IgD-negative memory B cell (primary cell): ENCODE measurements around the gene NBR1. TPM values are rescaled to one million over a fixed set of nuclear protein-coding genes. Genes with fewer than 3 reads are reported as not detected.
"Not testable (repeated sequence)": the region's sequence is repeated elsewhere in the genome, so short reads cannot be mapped to it uniquely, and the experiment has no call there.

Source experiments
- H3K27ac Mint-ChIP-seq, 3 donors: one replicate each; pipeline ENCODE4 v1.8.0; 2020 to 2022; ENCODE audit warnings: mild to moderate bottlenecking in 3 of 3, mixed read lengths in 3 of 3, moderate library complexity in 1 of 3
- H3K27me3 Mint-ChIP-seq: one replicate; pipeline ENCODE4 v1.8.0; 2021; ENCODE audit warnings: mixed read lengths
- H3K36me3 Mint-ChIP-seq: one replicate; pipeline ENCODE4 v1.8.0; 2020; ENCODE audit warnings: mild to moderate bottlenecking, mixed read lengths
- H3K4me1 Mint-ChIP-seq, 3 donors: one replicate each; pipeline ENCODE4 v1.8.0; 2020 to 2022; ENCODE audit warnings: mixed read lengths in 3 of 3, mild to moderate bottlenecking in 1 of 3
- H3K4me3 Mint-ChIP-seq, 4 donors: one replicate each; pipeline ENCODE4 v1.8.0; 2020 to 2022; ENCODE audit warnings: mild to moderate bottlenecking in 4 of 4, mixed read lengths in 4 of 4, moderate library complexity in 3 of 4
- H3K9me3 Mint-ChIP-seq, 3 donors: one replicate each; pipeline ENCODE4 v1.8.0; 2020 to 2021; ENCODE audit warnings: mixed read lengths in 3 of 3, mild to moderate bottlenecking in 1 of 3
- polyA plus RNA-seq: library from polyadenylated mRNA; unstranded; fragments of 300-500 nt; fragmentation: Illumina TruSeq; gene quantifications from one replicate; pipeline ENCODE4 v1.2.3, GENCODE V29; 2021

The NBR1 gene, protein sequence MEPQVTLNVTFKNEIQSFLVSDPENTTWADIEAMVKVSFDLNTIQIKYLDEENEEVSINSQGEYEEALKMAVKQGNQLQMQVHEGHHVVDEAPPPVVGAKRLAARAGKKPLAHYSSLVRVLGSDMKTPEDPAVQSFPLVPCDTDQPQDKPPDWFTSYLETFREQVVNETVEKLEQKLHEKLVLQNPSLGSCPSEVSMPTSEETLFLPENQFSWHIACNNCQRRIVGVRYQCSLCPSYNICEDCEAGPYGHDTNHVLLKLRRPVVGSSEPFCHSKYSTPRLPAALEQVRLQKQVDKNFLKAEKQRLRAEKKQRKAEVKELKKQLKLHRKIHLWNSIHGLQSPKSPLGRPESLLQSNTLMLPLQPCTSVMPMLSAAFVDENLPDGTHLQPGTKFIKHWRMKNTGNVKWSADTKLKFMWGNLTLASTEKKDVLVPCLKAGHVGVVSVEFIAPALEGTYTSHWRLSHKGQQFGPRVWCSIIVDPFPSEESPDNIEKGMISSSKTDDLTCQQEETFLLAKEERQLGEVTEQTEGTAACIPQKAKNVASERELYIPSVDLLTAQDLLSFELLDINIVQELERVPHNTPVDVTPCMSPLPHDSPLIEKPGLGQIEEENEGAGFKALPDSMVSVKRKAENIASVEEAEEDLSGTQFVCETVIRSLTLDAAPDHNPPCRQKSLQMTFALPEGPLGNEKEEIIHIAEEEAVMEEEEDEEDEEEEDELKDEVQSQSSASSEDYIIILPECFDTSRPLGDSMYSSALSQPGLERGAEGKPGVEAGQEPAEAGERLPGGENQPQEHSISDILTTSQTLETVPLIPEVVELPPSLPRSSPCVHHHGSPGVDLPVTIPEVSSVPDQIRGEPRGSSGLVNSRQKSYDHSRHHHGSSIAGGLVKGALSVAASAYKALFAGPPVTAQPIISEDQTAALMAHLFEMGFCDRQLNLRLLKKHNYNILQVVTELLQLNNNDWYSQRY
- 45.1 TPM for polyA plus RNA-seq

DNA sequence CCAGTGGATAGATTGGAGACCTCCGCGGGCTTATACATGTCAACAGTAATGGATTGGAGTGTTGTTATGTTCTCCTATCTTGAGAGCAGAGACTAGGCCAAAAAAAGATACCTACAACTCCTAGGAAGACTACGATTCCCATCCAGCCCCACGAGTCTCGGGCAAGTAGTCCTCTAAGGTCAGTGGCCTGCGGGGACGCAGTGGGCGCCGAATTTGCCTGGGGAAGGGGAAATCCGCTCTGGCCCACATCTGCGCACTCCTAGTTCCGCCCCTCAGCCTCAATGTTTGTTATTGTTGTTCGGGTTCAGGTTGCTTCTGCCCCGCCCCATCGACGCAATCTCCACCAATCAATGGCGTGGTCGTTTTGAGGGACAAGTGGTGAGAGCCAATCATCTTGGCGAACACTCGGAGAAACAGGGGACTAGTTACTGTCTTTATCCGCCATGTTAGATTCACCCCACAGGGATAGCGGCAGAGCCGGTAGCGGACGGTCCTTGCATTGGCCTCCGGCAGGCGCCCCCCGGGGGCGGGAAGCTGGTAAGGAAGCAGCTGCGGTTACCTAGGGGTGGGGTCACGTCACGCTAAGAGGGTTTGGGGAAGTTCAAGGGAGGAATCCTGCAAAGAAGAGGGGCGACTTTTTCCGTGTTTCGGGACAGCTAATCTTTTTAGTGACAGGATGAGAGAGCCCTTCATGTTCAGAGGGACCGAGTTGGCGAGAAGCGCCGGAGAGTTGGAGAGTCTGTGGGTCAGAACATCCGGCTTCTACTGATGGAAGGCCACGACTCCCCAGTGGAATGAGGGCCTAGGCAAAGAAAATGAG, at the start of gene NBR1:
Gene NBR1, plus strand, starts transcription at position 449 of the 820 bp plus-strand sequence. CDS start 4,586 bp downstream, outside the sequence.
- no peak within 1 kb of the TSS for H3K27ac Mint-ChIP-seq
- no peaks in the 10 kb centered on the region for H3K9me3 Mint-ChIP-seq
- H3K27me3 Mint-ChIP-seq: no peaks in the 10 kb centered on the region
- no peak within 1 kb of the TSS for H3K4me3 Mint-ChIP-seq
- H3K4me1 Mint-ChIP-seq: peaks cover 14 to 26% (median 15%) of the 10 kb centered on the region in 3 donors
- no peaks in the 10 kb centered on the region for H3K36me3 Mint-ChIP-seq

GRCh38 chr17:43125133-43125966, 45.7 kb upstream of the NBR1 start, which contains the start of gene BRCA1:
BRCA1 (minus strand) TSS chr17:43125364; CDS start chr17:43124096, 1,268 bp downstream.
- H3K4me3 Mint-ChIP-seq: peak within 1 kb of the TSS; percentile 89 to 99 (median 99)
- H3K27me3 Mint-ChIP-seq: no peaks in the 10 kb centered on the region
- no peaks in the 10 kb centered on the region for H3K9me3 Mint-ChIP-seq
- H3K4me1 Mint-ChIP-seq: peaks cover 13 to 26% (median 16%) of the 10 kb centered on the region in 3 donors
- H3K27ac Mint-ChIP-seq: peak within 1 kb of the TSS; percentile 81 to 98 (median 98)
- peaks cover 1% of the 10 kb centered on the region for H3K36me3 Mint-ChIP-seq

DNA sequence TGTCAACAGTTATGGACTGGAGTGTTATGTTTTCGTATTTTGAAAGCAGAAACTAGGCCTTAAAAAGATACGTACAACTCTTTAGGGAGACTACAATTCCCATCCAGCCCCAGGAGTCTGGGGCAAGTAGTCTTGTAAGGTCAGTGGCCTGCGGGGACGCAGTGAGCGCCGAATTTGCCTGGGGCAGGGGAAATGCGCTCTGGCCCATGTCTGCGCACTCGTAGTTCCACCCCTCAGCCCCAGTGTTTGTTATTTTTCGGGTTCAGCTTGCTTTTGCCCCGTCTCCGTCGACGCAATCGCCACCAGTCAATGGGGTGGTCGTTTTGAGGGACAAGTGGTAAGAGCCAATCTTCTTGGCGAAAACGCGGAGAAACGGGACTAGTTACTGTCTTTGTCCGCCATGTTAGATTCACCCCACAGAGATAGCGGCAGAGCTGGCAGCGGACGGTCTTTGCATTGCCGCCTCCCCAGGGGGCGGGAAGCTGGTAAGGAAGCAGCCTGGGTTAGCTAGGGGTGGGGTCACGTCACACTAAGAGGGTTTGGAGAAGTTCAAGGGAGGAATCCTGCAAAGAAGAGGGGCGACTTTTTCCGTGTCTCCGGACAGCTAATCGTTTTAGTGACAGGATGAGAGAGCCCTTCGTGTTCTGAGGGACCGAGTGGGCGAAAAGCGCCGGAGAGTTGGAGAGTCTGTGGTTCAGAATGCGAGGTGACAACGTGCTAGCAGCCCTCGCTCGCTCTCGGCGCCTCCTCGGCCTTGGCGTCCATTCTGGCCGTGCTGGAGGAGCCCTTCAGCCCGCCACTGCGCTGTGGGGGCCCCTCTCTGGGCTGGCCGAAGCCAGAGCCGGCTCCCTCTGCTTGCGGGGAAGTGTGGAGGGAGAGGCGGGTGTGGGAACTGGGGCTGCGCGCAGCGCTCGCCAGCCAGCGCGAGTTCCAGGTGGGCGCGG, 44.8 kb upstream of the NBR1 start:
- peak overlapping the region; percentile 89 to 99 (median 99) for H3K4me3 Mint-ChIP-seq
- peaks cover 1% of the 10 kb centered on the region for H3K36me3 Mint-ChIP-seq
- no peaks in the 10 kb centered on the region for H3K27me3 Mint-ChIP-seq
- no peaks in the 10 kb centered on the region for H3K9me3 Mint-ChIP-seq
- peak overlapping the region; percentile 0 to 98 (median 98) for H3K27ac Mint-ChIP-seq
- peaks cover 16 to 30% (median 22%) of the 10 kb centered on the region in 3 donors for H3K4me1 Mint-ChIP-seq

- Mint-ChIP-seq H3K4me3 (peak overlapping the region in 3 of 4 donors; percentile 55 to 83 (median 65)), H3K27ac (no peak overlapping the region), H3K27me3 (no peaks in the 10 kb centered on the region), H3K4me1 (peaks cover 16 to 30% (median 22%) of the 10 kb centered on the region in 3 donors), H3K36me3 (peaks cover 1% of the 10 kb centered on the region), H3K9me3 (no peaks in the 10 kb centered on the region)
Measured at GRCh38 chr17:43126911-43127290, 44.1 kb upstream of the NBR1 start.

- H3K4me1 Mint-ChIP-seq: peaks cover 16 to 30% (median 22%) of the 10 kb centered on the region in 3 donors
- not testable (repeated sequence) for H3K27me3 Mint-ChIP-seq, H3K36me3 Mint-ChIP-seq, H3K9me3 Mint-ChIP-seq, H3K27ac Mint-ChIP-seq
- peak overlapping the region; percentile 13 to 83 (median 60) for H3K4me3 Mint-ChIP-seq
Measured at GRCh38 chr17:43127333-43127876, 43.6 kb upstream of the NBR1 start.

- Mint-ChIP-seq H3K27me3 (no peaks in the 10 kb centered on the region), H3K9me3 (no peaks in the 10 kb centered on the region), H3K4me3 (no peak overlapping the region), H3K27ac (peak overlapping the region in 1 of 3 donors; percentile 58), H3K4me1 (peaks cover 17 to 28% (median 17%) of the 10 kb centered on the region in 3 donors), H3K36me3 (peaks cover 1% of the 10 kb centered on the region)
Measured at GRCh38 chr17:43129671-43130010, 41.4 kb upstream of the NBR1 start.

DNA sequence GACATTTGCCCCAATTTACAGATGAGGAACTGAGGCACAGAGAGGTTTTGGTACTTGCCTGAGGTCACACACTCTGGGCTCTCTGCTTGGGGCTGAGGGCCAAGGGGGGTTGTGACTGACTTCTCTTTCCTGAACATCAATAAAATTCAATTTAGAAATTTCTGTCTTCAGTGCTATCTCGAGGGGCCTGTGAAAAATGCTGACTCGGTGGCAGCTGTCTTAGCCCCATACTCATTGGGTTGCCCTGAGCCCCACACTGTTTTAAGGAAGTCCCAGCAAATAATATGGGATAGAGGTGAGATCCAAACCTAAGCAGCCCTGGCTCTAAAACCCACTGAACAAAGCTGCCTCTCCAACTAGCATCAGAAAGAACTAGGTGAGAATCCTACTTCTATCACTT, 38.9 kb upstream of the NBR1 start:
- Mint-ChIP-seq H3K4me3 (no peak overlapping the region), H3K4me1 (peaks cover 17 to 22% (median 18%) of the 10 kb centered on the region in 3 donors), H3K9me3 (no peaks in the 10 kb centered on the region), H3K36me3 (peaks cover 1% of the 10 kb centered on the region), H3K27me3 (no peaks in the 10 kb centered on the region), H3K27ac (no peak overlapping the region)

GRCh38 chr17:43133439-43133838, 37.6 kb upstream of the NBR1 start:
- not testable (repeated sequence) for H3K27me3 Mint-ChIP-seq, H3K9me3 Mint-ChIP-seq, H3K36me3 Mint-ChIP-seq, H3K4me3 Mint-ChIP-seq
- Mint-ChIP-seq H3K4me1 (peaks cover 13 to 14% (median 14%) of the 10 kb centered on the region in 3 donors), H3K27ac (peak overlapping the region in 1 of 3 donors; percentile 71)

GRCh38 chr17:43134774-43135453, 36.1 kb upstream of the NBR1 start:
- Mint-ChIP-seq H3K36me3 (no peaks in the 10 kb centered on the region), H3K27ac (peak overlapping the region in 1 of 3 donors; percentile 53)

DNA sequence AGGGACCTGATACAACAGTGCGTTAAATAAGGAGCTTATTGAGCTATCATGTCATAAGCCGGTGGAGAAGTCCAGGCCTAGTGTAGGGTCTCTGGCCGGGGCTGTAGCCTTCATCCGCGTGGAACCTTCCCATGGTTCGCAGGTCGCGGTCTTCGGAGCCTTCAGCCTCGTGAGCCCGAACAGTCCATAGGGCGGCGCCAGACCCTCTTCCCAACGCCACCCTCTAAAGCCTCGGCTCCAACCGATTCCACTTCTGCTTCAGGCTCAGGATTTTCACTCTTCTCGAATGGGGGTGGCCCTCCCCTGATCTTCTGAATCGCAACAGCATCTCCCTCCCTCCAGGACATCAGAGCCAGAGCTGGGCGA, 35.6 kb upstream of the NBR1 start:
- Mint-ChIP-seq H3K27ac (peak overlapping the region in 1 of 3 donors; percentile 53), H3K9me3 (no peaks in the 10 kb centered on the region), H3K36me3 (no peaks in the 10 kb centered on the region), H3K4me3 (no peak overlapping the region), H3K27me3 (no peaks in the 10 kb centered on the region), H3K4me1 (peaks cover 13 to 16% (median 16%) of the 10 kb centered on the region in 3 donors)

More at GRCh38 chr17:43134774-43135453, 36.1 kb upstream of the NBR1 start:
- Mint-ChIP-seq H3K4me3 (no peak overlapping the region), H3K4me1 (peaks cover 13 to 16% (median 14%) of the 10 kb centered on the region in 3 donors), H3K9me3 (no peaks in the 10 kb centered on the region), H3K27me3 (no peaks in the 10 kb centered on the region)

GRCh38 chr17:43136574-43136973, 34.4 kb upstream of the NBR1 start:
- not testable (repeated sequence) for H3K27me3 Mint-ChIP-seq, H3K27ac Mint-ChIP-seq, H3K9me3 Mint-ChIP-seq, H3K36me3 Mint-ChIP-seq, H3K4me3 Mint-ChIP-seq
- H3K4me1 Mint-ChIP-seq: peaks cover 10 to 16% (median 13%) of the 10 kb centered on the region in 3 donors

DNA sequence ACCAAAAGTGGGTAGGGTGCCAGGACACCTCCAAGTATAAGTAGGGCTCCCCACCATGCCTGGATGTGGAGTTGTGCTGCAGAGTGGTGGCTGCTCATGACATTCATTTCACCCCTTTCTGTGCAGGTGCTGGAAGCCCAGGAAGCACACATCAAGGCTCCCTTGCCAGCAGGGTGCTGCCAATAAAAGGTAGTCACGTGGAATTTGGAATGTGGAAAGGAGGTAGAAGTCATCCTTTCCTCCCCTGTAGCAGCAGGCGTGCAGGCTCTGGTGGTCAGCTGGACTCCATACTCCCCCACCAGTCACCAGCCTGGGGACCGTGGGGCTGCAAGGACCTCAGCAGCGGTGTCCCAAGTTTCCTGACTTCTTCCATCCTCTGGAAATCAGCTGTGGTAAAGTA, 32.5 kb upstream of the NBR1 start:
- H3K4me3 Mint-ChIP-seq, H3K27me3 Mint-ChIP-seq, H3K9me3 Mint-ChIP-seq, H3K36me3 Mint-ChIP-seq: not testable (repeated sequence)
- peaks cover 7 to 16% (median 10%) of the 10 kb centered on the region in 3 donors for H3K4me1 Mint-ChIP-seq
- H3K27ac Mint-ChIP-seq: peak overlapping the region in 1 of 3 donors; percentile 31
